HFF-Myc (cell line): Measurements from ENCODE around the gene C10orf88.

Source experiments
- DNase-seq: peaks from one replicate; pipeline ENCODE4 v3.0.0-alpha.2; 2011; ENCODE audit warnings: low read depth; ENCODE audit errors: extremely low read depth
- H3K4me3 ChIP-seq: replicated peaks from 2 replicates; pipeline ENCODE4 v1.5.1; 2011; ENCODE audit warnings: low read depth, mild to moderate bottlenecking, control low read depth, low read length
- TF ChIP-seq, protein P1 (sequence below): IDR thresholded peaks from 2 replicates; pipeline ENCODE4 v1.5.1; 2012; ENCODE audit warnings: mild to moderate bottlenecking, low read depth, low read length, control low read depth; ENCODE audit errors: missing control alignments

C10orf88 gene

DNA sequence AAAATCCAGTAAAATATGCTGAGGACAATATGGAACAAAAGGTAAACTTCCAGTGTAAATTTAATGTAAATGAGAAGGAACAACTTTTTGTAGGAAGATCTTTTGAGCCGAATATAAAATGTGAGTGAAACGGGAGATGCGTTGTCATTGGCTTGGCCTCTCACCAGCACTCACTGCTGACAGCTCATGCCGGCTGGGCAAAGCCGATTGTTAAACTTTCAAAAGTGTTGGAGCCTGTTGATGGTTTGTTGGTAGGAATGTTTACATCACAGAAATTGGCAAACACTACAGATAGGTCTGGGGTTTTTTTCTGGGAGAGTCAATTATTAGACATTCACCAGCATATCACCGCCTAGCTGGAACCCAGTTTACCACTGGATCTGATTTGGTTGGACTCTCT lies 32.3 kb upstream of the C10orf88 start:
- TF ChIP-seq, protein P1, sequence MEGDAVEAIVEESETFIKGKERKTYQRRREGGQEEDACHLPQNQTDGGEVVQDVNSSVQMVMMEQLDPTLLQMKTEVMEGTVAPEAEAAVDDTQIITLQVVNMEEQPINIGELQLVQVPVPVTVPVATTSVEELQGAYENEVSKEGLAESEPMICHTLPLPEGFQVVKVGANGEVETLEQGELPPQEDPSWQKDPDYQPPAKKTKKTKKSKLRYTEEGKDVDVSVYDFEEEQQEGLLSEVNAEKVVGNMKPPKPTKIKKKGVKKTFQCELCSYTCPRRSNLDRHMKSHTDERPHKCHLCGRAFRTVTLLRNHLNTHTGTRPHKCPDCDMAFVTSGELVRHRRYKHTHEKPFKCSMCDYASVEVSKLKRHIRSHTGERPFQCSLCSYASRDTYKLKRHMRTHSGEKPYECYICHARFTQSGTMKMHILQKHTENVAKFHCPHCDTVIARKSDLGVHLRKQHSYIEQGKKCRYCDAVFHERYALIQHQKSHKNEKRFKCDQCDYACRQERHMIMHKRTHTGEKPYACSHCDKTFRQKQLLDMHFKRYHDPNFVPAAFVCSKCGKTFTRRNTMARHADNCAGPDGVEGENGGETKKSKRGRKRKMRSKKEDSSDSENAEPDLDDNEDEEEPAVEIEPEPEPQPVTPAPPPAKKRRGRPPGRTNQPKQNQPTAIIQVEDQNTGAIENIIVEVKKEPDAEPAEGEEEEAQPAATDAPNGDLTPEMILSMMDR, result no peak
- no peak for DNase-seq
- no peak overlapping the region for H3K4me3 ChIP-seq

DNA sequence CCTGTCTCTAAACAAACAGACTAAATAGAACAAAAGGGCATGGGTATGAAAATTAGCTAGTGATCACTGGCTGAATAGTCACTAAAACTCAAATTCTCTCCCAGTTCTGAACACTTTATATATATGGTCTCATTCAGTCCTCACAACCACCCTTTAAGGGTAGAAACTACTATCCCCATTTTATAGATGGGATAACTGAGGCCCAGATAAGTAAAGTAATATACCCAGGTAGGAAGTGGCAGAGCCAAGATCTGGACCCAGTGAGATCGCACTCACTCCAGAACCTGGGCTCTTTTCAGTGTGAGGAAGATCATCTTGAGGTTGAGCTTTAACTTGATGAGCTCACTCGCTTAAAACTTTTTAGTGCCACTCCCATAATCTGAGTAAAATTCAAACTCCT lies 30.7 kb upstream of the C10orf88 start:
- TF ChIP-seq, protein P1, result no peak
- DNase-seq, result no peak
- H3K4me3 ChIP-seq, result no peak overlapping the region

DNA sequence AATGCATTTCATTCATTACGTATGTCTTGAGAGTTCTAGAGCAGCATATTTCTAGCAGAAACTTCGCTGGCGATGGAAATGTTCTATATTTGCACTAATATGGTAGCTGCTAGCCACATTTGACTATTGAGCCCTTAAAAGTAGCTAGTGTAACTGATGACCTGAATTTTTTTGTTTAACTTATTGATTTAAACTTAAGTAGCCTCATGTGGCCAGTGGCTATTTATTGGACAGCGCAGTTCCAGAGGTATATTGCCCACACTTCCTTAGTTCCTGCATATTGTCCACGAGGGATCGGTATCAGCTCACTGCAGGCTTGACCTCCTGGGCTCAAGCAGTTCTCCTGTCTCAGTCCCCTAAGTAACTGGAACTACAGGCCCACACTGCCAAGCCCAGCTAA lies 29.9 kb upstream of the C10orf88 start:
- TF ChIP-seq, protein P1, result no peak
- DNase-seq, result no peak
- H3K4me3 ChIP-seq, result no peak overlapping the region

DNA sequence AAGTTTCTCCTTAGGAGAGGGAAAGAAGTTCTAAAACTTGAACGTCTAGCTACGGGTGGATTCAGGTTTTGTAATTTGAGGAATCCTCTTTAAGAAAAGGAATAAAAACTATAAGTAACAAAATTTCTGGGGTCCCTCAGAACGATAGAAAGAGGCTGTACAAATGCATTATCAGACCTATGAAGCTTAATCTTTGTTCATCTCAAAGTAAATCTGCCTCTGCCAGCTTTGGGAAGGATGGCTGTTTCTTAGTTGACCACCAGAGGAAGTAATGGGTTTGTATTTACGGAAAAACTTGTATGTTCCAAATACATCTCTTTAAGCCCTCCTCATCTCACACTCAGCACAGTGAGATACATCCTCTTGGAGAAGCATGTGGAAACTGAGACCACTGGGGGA lies 27.0 kb upstream of the C10orf88 start:
- TF ChIP-seq, protein P1, result peak; percentile 40

DNA sequence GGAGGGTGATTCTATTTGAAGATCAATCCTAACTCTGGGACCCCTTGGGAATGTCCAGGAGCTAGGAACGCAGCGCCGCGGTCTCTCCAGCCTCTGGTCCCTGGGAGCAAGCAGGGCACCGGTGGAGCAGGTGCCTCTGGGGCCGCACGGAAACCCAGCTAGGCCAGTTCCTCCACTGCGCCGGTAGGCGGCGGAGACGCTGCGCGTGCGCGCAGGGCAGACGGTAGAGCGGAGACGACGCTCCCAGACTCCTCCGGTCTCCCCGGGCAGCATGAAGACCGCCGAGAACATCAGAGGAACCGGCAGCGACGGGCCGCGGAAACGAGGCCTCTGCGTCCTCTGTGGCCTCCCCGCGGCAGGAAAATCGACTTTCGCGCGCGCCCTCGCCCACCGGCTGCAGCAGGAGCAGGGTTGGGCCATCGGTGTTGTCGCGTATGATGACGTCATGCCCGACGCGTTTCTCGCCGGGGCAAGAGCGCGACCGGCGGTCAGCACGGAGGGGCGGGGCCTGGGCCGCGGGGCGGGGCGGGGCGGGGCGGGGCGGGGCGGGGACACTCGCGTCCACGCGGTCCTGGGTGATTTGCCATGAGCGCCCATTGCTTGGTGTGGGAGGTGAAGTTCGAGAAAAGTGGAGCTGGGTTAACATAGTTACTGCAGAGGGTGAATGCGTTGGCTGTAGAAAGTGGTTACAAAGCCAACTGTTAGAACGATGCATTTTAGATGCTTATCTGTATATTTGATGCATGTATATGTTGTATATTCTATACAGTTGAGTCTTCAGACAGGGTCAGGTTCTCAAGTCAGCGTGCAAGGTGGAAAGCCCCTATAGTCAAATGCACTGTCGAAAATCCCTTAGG lies 26.4 kb upstream of the C10orf88 start, which contains the start of gene PSTK:
TSS of gene PSTK (plus strand) at position 193 of the 857 bp plus-strand sequence. CDS start at position 272, 79 bp downstream.
- DNase-seq, result peak; percentile 61
- H3K4me3 ChIP-seq, result peak within 1 kb of the TSS; percentile 62
- TF ChIP-seq, protein P1, result peak; percentile 85

More for the DNA sequence above, 27.0 kb upstream of the C10orf88 start:
- no peak for DNase-seq
- H3K4me3 ChIP-seq, result peak overlapping the region; percentile 62

DNA sequence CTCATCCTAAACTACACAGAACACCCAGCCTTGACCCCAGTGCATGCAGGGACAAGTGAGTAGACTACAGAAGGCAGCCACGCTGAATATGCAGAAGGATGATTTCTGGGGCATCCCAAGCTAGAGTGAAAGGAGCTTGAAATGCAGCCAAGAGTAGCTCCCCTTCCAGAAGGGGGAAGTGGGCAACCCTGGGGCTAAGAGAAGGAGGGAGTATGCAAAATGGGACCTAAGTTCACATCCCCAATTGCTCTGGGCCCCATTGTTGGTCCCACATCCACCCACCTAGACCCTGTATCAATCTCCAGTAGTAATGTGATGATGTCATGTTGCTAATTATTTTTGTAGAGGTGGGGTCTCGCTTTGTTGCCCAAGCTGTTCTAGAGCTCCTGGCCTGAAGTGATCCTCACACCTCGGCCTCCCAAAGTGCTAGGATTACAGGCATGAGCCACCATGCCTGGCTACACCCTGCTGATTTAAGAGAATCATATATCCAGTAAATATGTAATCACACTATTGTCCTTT lies 20.6 kb upstream of the C10orf88 start:
- TF ChIP-seq, protein P1, result no peak
- no peak for DNase-seq
- no peak overlapping the region for H3K4me3 ChIP-seq

DNA sequence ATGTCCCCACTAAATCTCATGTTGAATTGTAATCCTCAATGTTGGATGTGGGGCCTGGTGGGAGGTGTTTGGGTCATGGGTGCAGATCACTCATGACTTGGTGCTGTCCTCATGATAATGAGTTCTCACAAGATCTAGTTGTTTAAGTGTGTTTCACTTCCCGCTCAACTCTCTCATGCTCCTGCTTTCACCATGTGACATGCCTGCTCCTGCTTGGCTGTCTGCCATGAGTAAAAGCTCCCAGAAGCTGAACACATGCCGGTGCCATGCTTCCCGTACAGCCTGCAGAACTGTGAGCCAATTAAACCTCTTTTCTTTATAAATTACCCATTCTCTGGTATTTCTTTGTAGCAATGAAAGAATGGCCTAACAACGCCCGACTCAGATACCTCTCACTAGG lies 20.0 kb upstream of the C10orf88 start:
- H3K4me3 ChIP-seq, result no peak overlapping the region
- TF ChIP-seq, protein P1, result no peak
- DNase-seq, result no peak
